SK-N-SH treated with all-trans-retinoic acid at 6 μM for 48 hours (cell line): ENCODE data around the gene TSPO.

Experiments
- ATAC-seq: fragments of 200-7000 bp; cut with Tn5 transposase; 3 replicates; pipeline ENCODE4 v1.9.1; 2020; ENCODE audit warnings: mild to moderate bottlenecking, moderate library complexity
- CSDC2 ChIP-seq: fragments of 250-450 bp; sonication (Bioruptor Pico); IDR thresholded peaks from 2 replicates; pipeline ENCODE4 v1.5.0; 2020; ENCODE audit warnings: mild to moderate bottlenecking, moderate library complexity
- ESRRG ChIP-seq: fragments of 250-450 bp; sonication (Bioruptor Pico); IDR thresholded peaks from 2 replicates; pipeline ENCODE4 v1.6.1; 2021; ENCODE audit warnings: mild to moderate bottlenecking
- GLIS3 ChIP-seq: fragments of 250-450 bp; sonication (Bioruptor Pico); IDR thresholded peaks from 2 replicates; pipeline ENCODE4 v1.5.0; 2020; ENCODE audit warnings: mild to moderate bottlenecking, moderate library complexity
- ISL1 ChIP-seq: fragments of 250-450 bp; sonication (Bioruptor Pico); IDR thresholded peaks from 2 replicates; pipeline ENCODE4 v2.1.2; 2022; ENCODE audit warnings: mild to moderate bottlenecking, moderate library complexity
- OSR1 ChIP-seq: fragments of 250-450 bp; sonication (Bioruptor Pico); IDR thresholded peaks from 2 replicates; pipeline ENCODE4 v1.8.0; 2022; ENCODE audit warnings: moderate library complexity, mild to moderate bottlenecking, inconsistent platforms
- RARB ChIP-seq: fragments of 250-450 bp; sonication (Bioruptor Pico); IDR thresholded peaks from 2 replicates; pipeline ENCODE4 v1.8.0; 2021; ENCODE audit warnings: mild to moderate bottlenecking, moderate library complexity
- TCF4 ChIP-seq: fragments of 250-450 bp; sonication (Bioruptor Pico); IDR thresholded peaks from 2 replicates; pipeline ENCODE4 v1.8.0; 2021; ENCODE audit warnings: mild to moderate bottlenecking, moderate library complexity, borderline replicate concordance
- TOX ChIP-seq: fragments of 250-450 bp; sonication (Bioruptor Pico); IDR thresholded peaks from 2 replicates; pipeline ENCODE4 v1.8.0; 2021; ENCODE audit warnings: mild to moderate bottlenecking, moderate library complexity, borderline replicate concordance
- ZC3H10 ChIP-seq: fragments of 250-450 bp; sonication (Bioruptor Pico); IDR thresholded peaks from 2 replicates; pipeline ENCODE4 v1.5.1; 2021; ENCODE audit warnings: mild to moderate bottlenecking, moderate library complexity
- ZFP3 ChIP-seq: fragments of 250-450 bp; sonication (Bioruptor Pico); IDR thresholded peaks from 2 replicates; pipeline ENCODE4 v1.5.0; 2020; ENCODE audit warnings: mild to moderate bottlenecking, moderate library complexity
- ZFP30 ChIP-seq: fragments of 450-650 bp; formaldehyde crosslinking; IDR thresholded peaks from 2 replicates; pipeline ENCODE4 v1.5.0; 2022; ENCODE audit warnings: mild to moderate bottlenecking, moderate library complexity
- ZNF565 ChIP-seq: fragments of 450-650 bp; formaldehyde crosslinking; conservative IDR thresholded peaks from 2 replicates; pipeline ENCODE4 v1.5.0; 2020; ENCODE audit warnings: low read depth, mild to moderate bottlenecking, moderate library complexity
- ZNF70 ChIP-seq: fragments of 450-650 bp; formaldehyde crosslinking; IDR thresholded peaks from 2 replicates; pipeline ENCODE4 v1.5.0; 2020; ENCODE audit warnings: mild to moderate bottlenecking, moderate library complexity
- ZNF8 ChIP-seq: fragments of 450-650 bp; formaldehyde crosslinking; IDR thresholded peaks from 2 replicates; pipeline ENCODE4 v1.5.0; 2020; ENCODE audit warnings: mild to moderate bottlenecking, moderate library complexity
- TF ChIP-seq, protein P1 (sequence below): fragments of 250-450 bp; sonication (Bioruptor Pico); IDR thresholded peaks from 2 replicates; pipeline ENCODE4 v1.8.0; 2020; ENCODE audit warnings: mild to moderate bottlenecking, moderate library complexity, borderline replicate concordance
- TF ChIP-seq, protein P2 (sequence below): fragments of 250-450 bp; sonication (Bioruptor Pico); IDR thresholded peaks from 2 replicates; pipeline ENCODE4 v1.5.1; 2021; ENCODE audit warnings: mild to moderate bottlenecking, moderate library complexity
- TF ChIP-seq, protein P3 (sequence below): fragments of 250-450 bp; sonication (Bioruptor Pico); IDR thresholded peaks from 2 replicates; pipeline ENCODE4 v1.5.0; 2020; ENCODE audit warnings: mild to moderate bottlenecking, moderate library complexity
- TF ChIP-seq, protein P4 (sequence below): fragments of 250-450 bp; sonication (Bioruptor Pico); IDR thresholded peaks from 2 replicates; pipeline ENCODE4 v1.8.0; 2021; ENCODE audit warnings: low read depth, mild to moderate bottlenecking, moderate library complexity, borderline replicate concordance
- TF ChIP-seq, protein P5 (sequence below): fragments of 250-450 bp; sonication (Bioruptor Pico); IDR thresholded peaks from 2 replicates; pipeline ENCODE4 v1.5.1; 2020; ENCODE audit warnings: low read depth, mild to moderate bottlenecking, moderate library complexity

TSPO gene

DNA sequence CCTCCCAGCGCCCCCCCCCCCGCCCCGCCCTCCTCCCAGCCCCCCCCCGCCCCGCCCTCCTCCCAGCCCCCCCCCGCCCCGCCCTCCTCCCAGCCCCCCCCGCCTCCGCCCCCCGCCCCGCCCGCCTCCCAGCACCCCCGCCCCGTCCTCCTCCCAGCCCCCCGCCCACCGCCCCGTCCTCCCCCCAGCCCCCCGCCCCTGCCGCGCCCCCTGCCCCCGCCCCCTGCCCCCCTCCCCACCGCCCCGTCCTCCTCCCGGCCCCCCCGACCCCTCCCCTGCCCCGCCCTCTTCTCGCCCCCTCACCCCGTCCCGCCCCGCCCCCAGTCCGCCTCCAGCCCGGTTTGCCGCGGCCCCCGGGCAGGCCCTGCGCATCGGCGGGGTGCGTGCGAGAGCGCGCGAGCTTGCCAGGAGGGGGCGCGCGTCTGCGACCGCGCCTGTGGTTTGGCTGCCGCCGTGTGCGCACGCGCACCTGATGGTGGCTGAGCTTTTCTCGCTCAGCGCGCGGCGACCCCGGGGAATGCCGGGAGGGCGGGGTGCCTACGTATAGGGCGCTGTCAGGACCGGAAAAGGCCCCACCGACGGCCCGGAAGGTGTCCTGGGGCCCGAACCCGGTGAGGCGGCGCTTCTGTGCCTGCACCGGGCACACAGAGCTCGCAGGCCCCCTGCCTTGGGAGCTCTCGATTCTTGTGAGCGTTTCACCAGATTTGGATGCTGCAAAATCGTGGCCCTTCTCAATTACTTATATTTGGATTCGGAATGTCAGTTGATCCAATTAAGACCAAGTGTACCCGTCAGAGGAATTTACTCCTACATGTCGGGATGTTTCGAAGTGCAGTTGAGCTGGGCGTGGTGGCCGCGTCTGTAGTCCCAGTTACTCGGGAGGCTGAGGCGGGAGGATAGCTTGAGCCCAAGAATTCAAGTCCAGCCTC, 36.1 kb downstream of the TSPO start (continued):
- TF ChIP-seq, protein P1, sequence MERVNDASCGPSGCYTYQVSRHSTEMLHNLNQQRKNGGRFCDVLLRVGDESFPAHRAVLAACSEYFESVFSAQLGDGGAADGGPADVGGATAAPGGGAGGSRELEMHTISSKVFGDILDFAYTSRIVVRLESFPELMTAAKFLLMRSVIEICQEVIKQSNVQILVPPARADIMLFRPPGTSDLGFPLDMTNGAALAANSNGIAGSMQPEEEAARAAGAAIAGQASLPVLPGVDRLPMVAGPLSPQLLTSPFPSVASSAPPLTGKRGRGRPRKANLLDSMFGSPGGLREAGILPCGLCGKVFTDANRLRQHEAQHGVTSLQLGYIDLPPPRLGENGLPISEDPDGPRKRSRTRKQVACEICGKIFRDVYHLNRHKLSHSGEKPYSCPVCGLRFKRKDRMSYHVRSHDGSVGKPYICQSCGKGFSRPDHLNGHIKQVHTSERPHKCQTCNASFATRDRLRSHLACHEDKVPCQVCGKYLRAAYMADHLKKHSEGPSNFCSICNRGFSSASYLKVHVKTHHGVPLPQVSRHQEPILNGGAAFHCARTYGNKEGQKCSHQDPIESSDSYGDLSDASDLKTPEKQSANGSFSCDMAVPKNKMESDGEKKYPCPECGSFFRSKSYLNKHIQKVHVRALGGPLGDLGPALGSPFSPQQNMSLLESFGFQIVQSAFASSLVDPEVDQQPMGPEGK (CRISPR knock-in tag), result no peak

DNA sequence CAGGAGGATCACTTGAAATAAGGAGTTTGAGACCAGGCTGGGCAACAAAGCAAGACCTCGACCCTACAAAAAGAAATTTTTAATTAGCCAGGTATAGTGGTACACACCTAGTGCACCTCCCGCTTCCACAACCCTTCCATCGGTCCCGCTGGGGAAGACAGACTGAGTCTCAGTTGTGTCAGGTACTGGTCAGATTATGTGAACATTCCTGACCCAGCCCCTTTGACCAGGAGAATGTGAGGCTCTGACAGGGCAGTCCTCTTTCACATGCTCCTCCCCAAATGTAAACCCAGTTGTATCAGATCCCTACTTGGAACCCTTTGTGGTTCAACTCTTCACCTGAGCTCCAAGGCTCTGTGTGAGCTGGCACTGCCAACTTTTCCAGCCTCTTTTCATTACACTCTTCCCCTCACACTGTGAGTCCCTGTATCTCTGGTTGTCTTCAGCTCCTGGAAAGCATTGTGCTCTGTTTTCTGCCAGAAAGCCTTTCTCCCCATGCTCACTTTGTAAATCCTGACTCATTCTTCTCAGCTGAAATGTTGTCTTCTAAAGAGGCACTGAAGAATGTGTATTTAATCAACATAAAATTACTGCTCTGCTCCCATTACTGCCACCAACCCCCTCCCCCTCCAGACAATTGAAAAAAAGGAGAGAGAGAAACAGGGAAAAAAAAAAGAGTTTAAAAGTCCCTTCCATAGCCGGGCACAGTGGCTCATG, 37.6 kb downstream of the TSPO start:
- no peak for TF ChIP-seq TOX (CRISPR knock-in tag)
- TF ChIP-seq RARB, result no peak
- no peak for TF ChIP-seq GLIS3 (CRISPR knock-in tag)
- TF ChIP-seq ZNF565 (CRISPR knock-in tag), result no peak
- no peak for ATAC-seq

DNA sequence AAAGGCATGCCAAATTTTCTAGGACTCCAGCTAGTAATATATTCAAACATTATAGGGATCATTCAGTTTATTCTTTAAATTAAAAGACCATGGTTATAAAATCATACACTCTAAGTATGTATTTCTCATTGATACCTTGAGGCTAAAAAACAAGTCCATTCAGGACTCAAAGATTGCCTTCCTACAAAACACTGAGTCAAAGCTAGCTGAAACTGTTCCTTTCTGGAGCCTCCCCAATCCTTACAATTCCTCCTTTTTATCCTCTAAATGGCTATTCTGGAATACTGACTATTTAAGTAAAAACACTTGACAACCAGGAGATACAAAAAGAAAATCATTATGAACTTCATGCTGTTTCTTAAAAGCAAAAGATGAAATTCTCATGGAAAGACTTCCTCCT, 40.5 kb downstream of the TSPO start:
- ATAC-seq, result no peak
- no peak for TF ChIP-seq TOX (CRISPR knock-in tag)
- TF ChIP-seq GLIS3 (CRISPR knock-in tag), result no peak
- no peak for TF ChIP-seq ZNF70 (CRISPR knock-in tag)
- TF ChIP-seq ISL1 (CRISPR knock-in tag), result no peak
- TF ChIP-seq, protein P2, sequence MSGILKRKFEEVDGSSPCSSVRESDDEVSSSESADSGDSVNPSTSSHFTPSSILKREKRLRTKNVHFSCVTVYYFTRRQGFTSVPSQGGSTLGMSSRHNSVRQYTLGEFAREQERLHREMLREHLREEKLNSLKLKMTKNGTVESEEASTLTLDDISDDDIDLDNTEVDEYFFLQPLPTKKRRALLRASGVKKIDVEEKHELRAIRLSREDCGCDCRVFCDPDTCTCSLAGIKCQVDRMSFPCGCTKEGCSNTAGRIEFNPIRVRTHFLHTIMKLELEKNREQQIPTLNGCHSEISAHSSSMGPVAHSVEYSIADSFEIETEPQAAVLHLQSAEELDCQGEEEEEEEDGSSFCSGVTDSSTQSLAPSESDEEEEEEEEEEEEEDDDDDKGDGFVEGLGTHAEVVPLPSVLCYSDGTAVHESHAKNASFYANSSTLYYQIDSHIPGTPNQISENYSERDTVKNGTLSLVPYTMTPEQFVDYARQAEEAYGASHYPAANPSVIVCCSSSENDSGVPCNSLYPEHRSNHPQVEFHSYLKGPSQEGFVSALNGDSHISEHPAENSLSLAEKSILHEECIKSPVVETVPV, result no peak
- TF ChIP-seq ZC3H10 (CRISPR knock-in tag), result no peak
- no peak for TF ChIP-seq ZNF8 (CRISPR knock-in tag)
- no peak for TF ChIP-seq OSR1 (CRISPR knock-in tag)
- TF ChIP-seq, protein P3, sequence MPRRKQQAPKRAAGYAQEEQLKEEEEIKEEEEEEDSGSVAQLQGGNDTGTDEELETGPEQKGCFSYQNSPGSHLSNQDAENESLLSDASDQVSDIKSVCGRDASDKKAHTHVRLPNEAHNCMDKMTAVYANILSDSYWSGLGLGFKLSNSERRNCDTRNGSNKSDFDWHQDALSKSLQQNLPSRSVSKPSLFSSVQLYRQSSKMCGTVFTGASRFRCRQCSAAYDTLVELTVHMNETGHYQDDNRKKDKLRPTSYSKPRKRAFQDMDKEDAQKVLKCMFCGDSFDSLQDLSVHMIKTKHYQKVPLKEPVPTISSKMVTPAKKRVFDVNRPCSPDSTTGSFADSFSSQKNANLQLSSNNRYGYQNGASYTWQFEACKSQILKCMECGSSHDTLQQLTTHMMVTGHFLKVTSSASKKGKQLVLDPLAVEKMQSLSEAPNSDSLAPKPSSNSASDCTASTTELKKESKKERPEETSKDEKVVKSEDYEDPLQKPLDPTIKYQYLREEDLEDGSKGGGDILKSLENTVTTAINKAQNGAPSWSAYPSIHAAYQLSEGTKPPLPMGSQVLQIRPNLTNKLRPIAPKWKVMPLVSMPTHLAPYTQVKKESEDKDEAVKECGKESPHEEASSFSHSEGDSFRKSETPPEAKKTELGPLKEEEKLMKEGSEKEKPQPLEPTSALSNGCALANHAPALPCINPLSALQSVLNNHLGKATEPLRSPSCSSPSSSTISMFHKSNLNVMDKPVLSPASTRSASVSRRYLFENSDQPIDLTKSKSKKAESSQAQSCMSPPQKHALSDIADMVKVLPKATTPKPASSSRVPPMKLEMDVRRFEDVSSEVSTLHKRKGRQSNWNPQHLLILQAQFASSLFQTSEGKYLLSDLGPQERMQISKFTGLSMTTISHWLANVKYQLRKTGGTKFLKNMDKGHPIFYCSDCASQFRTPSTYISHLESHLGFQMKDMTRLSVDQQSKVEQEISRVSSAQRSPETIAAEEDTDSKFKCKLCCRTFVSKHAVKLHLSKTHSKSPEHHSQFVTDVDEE (CRISPR knock-in tag), result no peak
- TF ChIP-seq ZFP3 (CRISPR knock-in tag), result no peak
- TF ChIP-seq RARB, result no peak
- TF ChIP-seq, protein P4, sequence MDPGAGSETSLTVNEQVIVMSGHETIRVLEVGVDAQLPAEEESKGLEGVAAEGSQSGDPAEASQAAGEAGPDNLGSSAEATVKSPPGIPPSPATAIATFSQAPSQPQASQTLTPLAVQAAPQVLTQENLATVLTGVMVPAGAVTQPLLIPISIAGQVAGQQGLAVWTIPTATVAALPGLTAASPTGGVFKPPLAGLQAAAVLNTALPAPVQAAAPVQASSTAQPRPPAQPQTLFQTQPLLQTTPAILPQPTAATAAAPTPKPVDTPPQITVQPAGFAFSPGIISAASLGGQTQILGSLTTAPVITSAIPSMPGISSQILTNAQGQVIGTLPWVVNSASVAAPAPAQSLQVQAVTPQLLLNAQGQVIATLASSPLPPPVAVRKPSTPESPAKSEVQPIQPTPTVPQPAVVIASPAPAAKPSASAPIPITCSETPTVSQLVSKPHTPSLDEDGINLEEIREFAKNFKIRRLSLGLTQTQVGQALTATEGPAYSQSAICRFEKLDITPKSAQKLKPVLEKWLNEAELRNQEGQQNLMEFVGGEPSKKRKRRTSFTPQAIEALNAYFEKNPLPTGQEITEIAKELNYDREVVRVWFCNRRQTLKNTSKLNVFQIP (CRISPR knock-in tag), result no peak
- TF ChIP-seq, protein P1 (CRISPR knock-in tag), result no peak
- TF ChIP-seq TCF4 (CRISPR knock-in tag), result no peak
- TF ChIP-seq ZFP30 (CRISPR knock-in tag), result no peak
- TF ChIP-seq ESRRG, result no peak
- TF ChIP-seq, protein P5, sequence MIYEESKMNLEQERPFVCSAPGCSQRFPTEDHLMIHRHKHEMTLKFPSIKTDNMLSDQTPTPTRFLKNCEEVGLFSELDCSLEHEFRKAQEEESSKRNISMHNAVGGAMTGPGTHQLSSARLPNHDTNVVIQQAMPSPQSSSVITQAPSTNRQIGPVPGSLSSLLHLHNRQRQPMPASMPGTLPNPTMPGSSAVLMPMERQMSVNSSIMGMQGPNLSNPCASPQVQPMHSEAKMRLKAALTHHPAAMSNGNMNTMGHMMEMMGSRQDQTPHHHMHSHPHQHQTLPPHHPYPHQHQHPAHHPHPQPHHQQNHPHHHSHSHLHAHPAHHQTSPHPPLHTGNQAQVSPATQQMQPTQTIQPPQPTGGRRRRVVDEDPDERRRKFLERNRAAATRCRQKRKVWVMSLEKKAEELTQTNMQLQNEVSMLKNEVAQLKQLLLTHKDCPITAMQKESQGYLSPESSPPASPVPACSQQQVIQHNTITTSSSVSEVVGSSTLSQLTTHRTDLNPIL (CRISPR knock-in tag), result no peak
- TF ChIP-seq CSDC2 (CRISPR knock-in tag), result no peak
